HG03060 (cell line): ENCODE data around the gene LRFN2.

Experiments
- ATAC-seq: cut with Tn5 transposase; IDR thresholded peaks from one replicate; pipeline ENCODE4 v1.9.1; 2021; ENCODE audit warnings: low read depth, moderate number of reproducible peaks; ENCODE audit not compliant: unreplicated experiment

LRFN2 gene

DNA sequence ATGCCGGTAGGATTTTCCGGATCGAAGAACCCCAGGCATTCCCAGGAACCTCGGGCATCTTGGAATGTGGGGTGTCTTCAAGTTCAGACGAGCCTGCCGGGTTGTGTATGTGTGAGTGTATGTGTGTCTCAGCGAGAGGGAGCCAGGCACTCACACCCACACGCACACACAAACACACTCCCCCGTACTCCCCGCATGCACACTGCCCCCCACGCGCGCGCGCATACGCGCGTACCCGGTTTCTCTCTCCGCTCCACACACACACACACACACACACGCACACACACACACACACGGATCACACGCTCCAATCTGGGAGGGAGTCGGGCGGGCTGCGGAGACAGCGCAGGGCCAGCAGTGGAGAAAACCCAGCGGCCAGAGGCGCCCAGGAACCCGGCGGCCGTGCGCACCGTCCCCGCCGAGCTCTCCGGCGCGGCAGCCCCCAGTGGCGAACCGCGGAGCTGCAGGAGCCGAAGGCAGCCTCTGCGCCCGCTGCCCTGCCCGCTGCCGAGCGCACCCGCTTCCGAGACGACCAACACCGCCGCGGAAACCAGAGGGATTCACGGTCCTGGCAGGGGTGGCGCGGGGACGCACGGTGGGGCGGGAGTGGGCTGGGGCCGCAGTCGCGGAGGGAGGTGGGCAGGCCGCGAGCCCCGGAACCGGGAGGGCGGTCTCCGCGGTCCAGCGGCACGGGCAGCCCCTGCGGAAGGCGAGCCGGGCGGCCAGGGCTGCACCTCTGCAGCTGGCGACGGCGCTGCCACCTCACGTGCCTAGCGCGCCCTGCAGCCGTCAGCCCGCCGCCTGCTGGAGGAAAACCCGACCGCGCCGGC lies at the start of gene LRFN2:
Gene LRFN2 (minus strand): TSS at position 125 of the 830 bp plus-strand sequence.
- no peak for ATAC-seq

DNA sequence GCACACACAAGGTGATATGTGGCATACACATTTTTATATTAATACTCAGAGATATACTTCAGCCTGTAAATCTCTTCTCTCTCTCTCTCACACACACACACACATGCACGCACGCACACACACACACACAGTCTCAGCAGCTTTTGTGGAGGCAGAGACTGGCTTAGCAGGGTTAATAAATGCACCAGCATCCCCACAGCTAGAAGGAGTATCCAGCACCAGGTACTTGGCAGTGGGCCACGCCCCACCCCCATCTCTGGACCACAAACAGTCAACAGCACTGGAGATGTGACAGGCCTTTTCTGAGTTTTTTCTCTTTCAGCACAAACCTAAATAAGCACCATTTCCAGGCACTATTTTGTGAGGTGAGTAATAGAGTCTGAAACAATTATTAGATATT lies 47.3 kb upstream of the LRFN2 start:
- ATAC-seq, result no peak

- ATAC-seq, result no peak
Measured at GRCh38 chr6:40631744-40632143, 44.6 kb upstream of the LRFN2 start.

- no peak for ATAC-seq
Measured at GRCh38 chr6:40630488-40630887, 43.3 kb upstream of the LRFN2 start.

- no peak for ATAC-seq
Measured at GRCh38 chr6:40630051-40630450, 42.9 kb upstream of the LRFN2 start.

- no peak for ATAC-seq
Measured at GRCh38 chr6:40629463-40629862, 42.3 kb upstream of the LRFN2 start.

DNA sequence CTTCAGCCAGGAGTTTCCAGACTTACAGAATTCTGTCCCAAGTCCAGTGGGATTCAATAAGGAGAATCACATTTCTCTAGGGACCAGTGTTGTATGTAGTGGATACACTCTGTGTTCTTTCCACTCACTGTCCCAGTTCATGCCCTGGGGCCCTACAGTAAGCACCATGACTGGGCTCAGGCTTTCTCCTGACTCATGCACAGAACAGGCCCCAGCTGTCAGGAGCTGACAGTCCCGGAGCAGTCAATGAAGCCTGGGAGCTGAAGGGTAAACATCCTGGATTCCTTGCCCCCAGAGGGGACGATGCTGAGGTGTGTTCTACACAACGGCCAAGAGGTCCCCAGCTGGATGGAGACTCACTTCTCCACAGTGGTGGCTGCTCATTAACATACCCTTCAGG lies 40.2 kb upstream of the LRFN2 start:
- ATAC-seq, result no peak

GRCh38 chr6:40626886-40627285 lies 39.7 kb upstream of the LRFN2 start:
- no peak for ATAC-seq

DNA sequence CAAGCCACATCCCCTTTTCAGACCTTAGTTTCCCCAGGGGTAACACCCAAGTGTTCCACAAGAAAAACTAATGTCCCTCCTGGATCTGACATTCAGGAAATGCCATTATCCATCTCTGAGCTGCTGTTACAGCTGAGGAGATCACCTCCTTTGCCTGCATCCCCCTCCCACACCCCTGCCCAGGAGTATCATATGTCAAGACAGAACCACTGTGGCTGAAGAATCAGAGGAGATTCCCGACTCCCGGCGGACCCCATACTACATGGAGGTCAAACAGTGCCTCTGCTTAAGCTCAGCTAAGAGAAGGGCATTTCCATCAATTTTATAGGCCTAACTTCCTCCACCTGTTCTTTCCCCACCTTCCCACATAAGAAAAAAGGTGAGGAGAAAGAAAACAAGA lies 36.8 kb upstream of the LRFN2 start:
- no peak for ATAC-seq

GRCh38 chr6:40623178-40623577 lies 36.0 kb upstream of the LRFN2 start:
- ATAC-seq, result no peak

DNA sequence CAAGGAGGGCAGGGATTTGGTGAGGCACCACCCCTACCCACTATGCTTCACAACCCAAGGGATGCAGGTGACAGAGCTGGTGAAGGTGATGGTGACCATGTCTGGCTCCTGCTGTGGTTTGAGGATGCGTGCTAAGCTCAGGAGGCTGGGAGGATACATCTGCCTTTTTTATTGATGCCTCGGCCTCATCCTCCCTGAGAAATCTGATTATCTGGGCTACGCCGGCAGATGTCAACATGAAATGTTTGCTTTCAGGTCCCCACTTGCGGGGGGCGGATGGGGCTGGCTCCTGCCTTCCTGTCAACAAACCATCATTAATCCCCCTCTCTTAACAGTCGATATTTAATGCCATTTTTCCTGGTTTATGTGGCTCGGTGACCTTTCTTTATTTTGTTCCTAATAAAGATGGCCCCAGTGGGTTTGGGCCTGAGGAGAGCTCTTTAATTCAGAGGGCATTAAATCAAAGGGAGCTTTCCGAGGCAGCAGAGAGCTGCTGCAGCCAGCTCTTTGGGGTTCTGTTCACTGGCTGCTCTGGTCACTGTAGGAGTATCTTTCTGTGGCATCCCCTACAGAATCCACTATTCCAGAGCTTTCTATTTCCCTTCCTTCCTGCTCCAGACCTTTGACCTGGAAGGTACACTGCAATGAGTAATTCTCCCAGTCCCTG lies 33.5 kb upstream of the LRFN2 start:
- ATAC-seq, result no peak

DNA sequence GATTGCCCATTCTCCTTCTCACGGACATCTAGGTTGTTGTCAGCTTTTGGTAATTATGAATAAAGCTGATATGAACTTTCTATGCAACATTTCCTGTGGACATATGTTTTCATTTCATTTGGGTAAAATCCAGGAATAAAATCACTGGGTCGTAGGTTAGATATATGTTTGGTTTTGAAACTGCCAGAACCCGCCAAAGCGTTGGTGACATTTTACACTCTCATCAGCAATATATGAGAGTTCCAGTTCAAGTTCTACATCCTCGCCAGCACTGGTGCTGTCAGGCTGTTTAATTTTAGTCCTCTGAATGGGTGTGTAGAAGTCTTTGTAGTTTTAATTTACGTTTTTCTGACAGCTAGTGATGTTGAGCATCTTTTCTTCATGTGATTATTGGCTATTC lies 27.5 kb upstream of the LRFN2 start:
- no peak for ATAC-seq

DNA sequence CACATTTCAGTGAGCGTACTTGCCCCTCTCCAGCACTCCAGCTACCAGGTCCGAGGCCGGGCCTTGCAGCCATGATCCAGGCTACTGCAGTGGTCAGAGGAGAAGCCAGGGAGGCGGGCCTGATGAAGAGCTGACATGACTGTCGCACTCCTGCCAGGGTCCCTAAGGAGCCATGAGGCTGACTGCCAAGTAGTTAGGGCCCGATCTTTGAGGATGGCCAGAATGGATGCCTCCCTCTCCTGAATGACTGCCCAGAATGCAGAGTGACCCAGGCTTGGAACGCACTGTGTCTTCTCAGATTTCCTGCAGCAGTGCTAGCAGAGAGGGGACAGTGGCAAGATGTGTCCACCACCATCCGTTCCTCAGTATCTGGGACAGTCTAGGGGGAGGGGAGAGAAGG lies 24.7 kb upstream of the LRFN2 start:
- no peak for ATAC-seq

- no peak for ATAC-seq
Measured at GRCh38 chr6:40611434-40611833, 24.3 kb upstream of the LRFN2 start.

GRCh38 chr6:40610229-40610628 lies 23.1 kb upstream of the LRFN2 start:
- ATAC-seq, result no peak

GRCh38 chr6:40606981-40607380 lies 19.8 kb upstream of the LRFN2 start:
- no peak for ATAC-seq

GRCh38 chr6:40606526-40606925 lies 19.4 kb upstream of the LRFN2 start:
- ATAC-seq, result no peak

DNA sequence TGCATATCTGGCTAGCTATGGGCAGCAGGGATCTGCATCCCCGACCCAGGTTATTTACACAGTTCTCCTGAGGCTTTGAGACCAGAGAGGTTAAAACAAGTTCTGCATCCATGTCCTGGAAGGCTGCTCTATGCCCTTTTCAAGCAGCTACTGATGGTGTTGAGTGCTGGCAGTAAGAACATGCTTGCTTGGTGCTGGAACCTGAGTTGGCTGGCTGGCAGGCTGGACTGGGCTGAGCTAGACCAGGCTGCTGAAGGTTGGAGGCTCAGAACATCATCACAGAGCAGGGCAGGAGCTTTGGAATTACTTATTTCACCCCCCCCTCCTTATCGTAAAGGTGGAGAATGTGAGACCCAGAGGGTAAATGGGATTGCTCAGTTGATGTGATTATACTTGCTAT lies 16.9 kb upstream of the LRFN2 start:
- ATAC-seq, result no peak

DNA sequence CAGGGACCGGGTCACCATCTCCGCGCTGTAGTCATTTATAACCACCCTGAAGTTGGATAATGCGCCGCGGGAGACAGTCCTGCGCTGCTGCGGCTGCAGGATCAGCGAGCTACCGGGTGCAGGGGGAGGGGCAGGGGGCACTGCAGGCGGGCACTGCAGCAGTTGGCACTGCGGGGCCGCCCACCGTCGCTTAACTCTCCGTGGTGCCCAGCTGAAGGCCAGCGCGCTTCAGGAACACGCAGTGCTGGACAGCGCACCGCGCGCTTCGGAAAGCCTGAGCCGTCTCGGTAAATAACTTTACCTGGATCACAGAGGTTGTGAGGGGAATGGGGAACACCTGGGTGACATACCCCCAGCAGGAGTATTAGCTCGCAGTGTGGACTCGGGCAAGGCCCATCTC lies 12.4 kb upstream of the LRFN2 start:
- ATAC-seq, result no peak

- ATAC-seq, result no peak
Measured at GRCh38 chr6:40598516-40598915, 11.4 kb upstream of the LRFN2 start.

- ATAC-seq, result no peak
Measured at GRCh38 chr6:40597301-40597700, 10.1 kb upstream of the LRFN2 start.

GRCh38 chr6:40588480-40588879 lies 1.3 kb upstream of the LRFN2 start:
- no peak for ATAC-seq
